Parietal lobe (tissue), 2 donors: ENCODE measurements around the gene TBATA. TPM values are rescaled to one million over a fixed set of nuclear protein-coding genes. Genes with fewer than 3 reads are reported as not detected.

ENCODE experiments used
- small RNA-seq: library from RNA; depleted of rRNA; stranded (forward); fragments of <200 nt; gene quantifications from one replicate; pipeline ENCODE3, GENCODE V24; 2014; ENCODE audit warnings: low replicate concordance
- total RNA-seq: library from RNA; depleted of rRNA; stranded (reverse); fragments of >200 nt; gene quantifications from one replicate; pipeline ENCODE4 v1.2.3, GENCODE V29; 2014

Gene TBATA
- not detected for total RNA-seq

GRCh38 chr10:70785190-70785589 is at the start of gene TBATA:
TSS of gene TBATA (minus strand) at chr10:70785377. CDS start at chr10:70783379, 1,998 bp downstream.

GRCh38 chr10:70815504-70816219 is 30.5 kb upstream of the TBATA start, which contains the start of gene SGPL1:
TSS of gene SGPL1 (plus strand) at chr10:70815948. CDS start at chr10:70816854, 906 bp downstream.

Small RNA genes lying within 50 kb of the gene (small RNA-seq; reads per million reads assigned to genes)
- not detected for gene RPS26P40

Other genes with a start within 250 kb of the TBATA start
- gene PRF1, start 182.6 kb downstream of the TBATA start, total RNA-seq = not detected
- gene ADAMTS14, start 112.9 kb downstream of the TBATA start, total RNA-seq = 0.31 TPM
- 60.7 TPM for gene SGPL1, start 30.6 kb upstream of the TBATA start, total RNA-seq
- gene PCBD1, start 103.2 kb upstream of the TBATA start, total RNA-seq = 11.6 TPM